H1 (cell line): ENCODE results near the gene ASAP2. TPM values are rescaled to one million over a fixed set of nuclear protein-coding genes. Genes with fewer than 3 reads are reported as not detected.

Experiments
- CTCF ChIA-PET: fragments of 300-600 bp; sonication (Branson Sonifier 250); formaldehyde crosslinking; loops from one replicate; lab custom pipeline; 2021; ENCODE audit not compliant: partially characterized antibody; lab: Charles Lee
- POLR2A ChIA-PET: fragments of 300-600 bp; sonication (Branson Sonifier 250); formaldehyde crosslinking; loops from one replicate; lab custom pipeline; 2021; ENCODE audit warnings: inconsistent platforms; ENCODE audit not compliant: partially characterized antibody; lab: Charles Lee
- DNase-seq, 2 experiments: peaks; one replicate each; pipeline versions ENCODE4 v3.0.0 to v3.0.0-alpha.2; 2010 to 2022; ENCODE audit warnings: low spot score in 2 of 2, low read depth in 1 of 2, mixed read lengths in 1 of 2
- FAIRE-seq: peaks from 2 replicates; lab custom pipeline; 2011; peaks lifted over from hg19 to GRCh38; lab: Jason Lieb, UNC
- H2AFZ ChIP-seq: 2 replicates; pipeline ENCODE4 v1.8.1; 2012; ENCODE audit warnings: low read length, inconsistent platforms
- H2AK5ac ChIP-seq: 2 replicates; pipeline ENCODE4 v1.6.1; 2013; ENCODE audit warnings: low read depth, low read length
- H2BK120ac ChIP-seq: replicated peaks from 2 replicates; pipeline ENCODE3; 2013; ENCODE audit warnings: low read depth, low read length, inconsistent platforms
- H2BK12ac ChIP-seq: 2 replicates; pipeline ENCODE4 v1.6.1; 2013; ENCODE audit warnings: low read depth, low read length
- H2BK15ac ChIP-seq: 2 replicates; pipeline ENCODE4 v1.6.1; 2013; ENCODE audit warnings: low read length
- H2BK20ac ChIP-seq: 2 replicates; pipeline ENCODE4 v1.6.1; 2013; ENCODE audit warnings: low read length
- H2BK5ac ChIP-seq: 2 replicates; pipeline ENCODE4 v1.6.1; 2013; ENCODE audit warnings: low read depth, low read length
- H3K14ac ChIP-seq: 2 replicates; pipeline ENCODE4 v1.6.1; 2013; ENCODE audit warnings: inconsistent platforms; ENCODE audit not compliant: insufficient read length
- H3K18ac ChIP-seq: 2 replicates; pipeline ENCODE4 v1.6.1; 2013; ENCODE audit warnings: low read length; ENCODE audit errors: extremely low read depth
- H3K23ac ChIP-seq: 2 replicates; pipeline ENCODE4 v1.6.1; 2013; ENCODE audit warnings: inconsistent platforms; ENCODE audit not compliant: insufficient read length
- H3K23me2 ChIP-seq: 2 replicates; pipeline ENCODE4 v1.6.1; 2013; ENCODE audit warnings: low read depth, low read length
- H3K27ac ChIP-seq: 2 replicates; pipeline ENCODE4 v1.6.1; 2011; ENCODE audit warnings: low read depth, low read length, inconsistent platforms
- H3K27me3 ChIP-seq, 4 experiments: replicated peaks in 1 of 4; 1 replicate in 1 of 4; 2 replicates in 3 of 4; pipeline versions ENCODE4 v1.6.1 to v1.8.1; 2011 to 2013; ENCODE audit warnings: low read length in 3 of 4, mild to moderate bottlenecking in 3 of 4, inconsistent platforms in 2 of 4, mixed read lengths in 2 of 4, moderate library complexity in 1 of 4; ENCODE audit not compliant: control insufficient read depth in 3 of 4, insufficient read depth in 3 of 4; ENCODE audit errors: extremely low read depth in 1 of 4
- H3K36me3 ChIP-seq, 4 experiments: 2 replicates each; pipeline versions ENCODE4 v1.6.1 to v1.8.1; 2011 to 2013; ENCODE audit warnings: mild to moderate bottlenecking in 4 of 4, low read length in 3 of 4, moderate library complexity in 2 of 4, control low read depth in 1 of 4, inconsistent platforms in 1 of 4; ENCODE audit not compliant: insufficient read depth in 4 of 4, control insufficient read depth in 2 of 4
- H3K4ac ChIP-seq: replicated peaks from 2 replicates; pipeline ENCODE3; 2013; ENCODE audit warnings: low read length, low read depth, mixed read lengths, inconsistent platforms; ENCODE audit not compliant: insufficient read length
- H3K4me1 ChIP-seq, 4 experiments: replicated peaks in 1 of 4; 1 replicate in 1 of 4; 2 replicates in 3 of 4; pipeline versions ENCODE4 v1.6.1 to v1.8.1; 2011 to 2013; ENCODE audit warnings: low read length in 3 of 4, inconsistent platforms in 2 of 4, mixed read lengths in 1 of 4; ENCODE audit not compliant: insufficient read depth in 4 of 4, control insufficient read depth in 3 of 4
- H3K4me2 ChIP-seq, 2 experiments: 2 replicates each; pipeline versions ENCODE4 v1.6.1 to v1.8.1; 2011 to 2013; ENCODE audit warnings: low read depth in 2 of 2, low read length in 2 of 2, control low read depth in 1 of 2, inconsistent platforms in 1 of 2, mild to moderate bottlenecking in 1 of 2; ENCODE audit not compliant: insufficient read depth in 1 of 2
- H3K4me3 ChIP-seq, 4 experiments: fragments of 200-600, 300-600 bp in 1 of 4; sonication (generic), shearing (Covaris generic), sonication (Bioruptor Twin) in 1 of 4; 2 replicates each; pipeline versions ENCODE4 v1.5.1 to v1.8.1; 2011 to 2016; ENCODE audit warnings: low read length in 4 of 4, low read depth in 3 of 4, control low read depth in 2 of 4, inconsistent platforms in 2 of 4, mild to moderate bottlenecking in 2 of 4, mixed read lengths in 1 of 4, moderate library complexity in 1 of 4; ENCODE audit not compliant: insufficient read depth in 2 of 4; ENCODE audit errors: extremely low read depth in 1 of 4
- H3K56ac ChIP-seq: replicated peaks from 2 replicates; pipeline ENCODE3; 2013; ENCODE audit warnings: low read depth, mild to moderate bottlenecking, mixed read lengths, low read length, inconsistent platforms; ENCODE audit not compliant: insufficient read length
- H3K79me1 ChIP-seq: 2 replicates; pipeline ENCODE4 v1.6.1; 2013; ENCODE audit warnings: low read depth, low read length, control low read depth
- H3K79me2 ChIP-seq, 2 experiments: 2 replicates each; pipeline versions ENCODE4 v1.6.1 to v1.8.1; 2012 to 2013; ENCODE audit warnings: low read length in 2 of 2, mild to moderate bottlenecking in 2 of 2, inconsistent platforms in 1 of 2; ENCODE audit not compliant: insufficient read depth in 2 of 2, control insufficient read depth in 1 of 2
- H3K9ac ChIP-seq, 4 experiments: replicated peaks in 1 of 4; 1 replicate in 1 of 4; 2 replicates in 3 of 4; pipeline versions ENCODE4 v1.6.1 to v1.8.1; 2011 to 2013; ENCODE audit warnings: low read depth in 3 of 4, low read length in 3 of 4, control low read depth in 2 of 4, mild to moderate bottlenecking in 2 of 4, moderate library complexity in 2 of 4, inconsistent platforms in 1 of 4; ENCODE audit errors: extremely low read depth in 1 of 4
- H3K9me3 ChIP-seq, 2 experiments: 2 replicates each; pipeline versions ENCODE4 v1.6.1 to v1.8.1; 2012 to 2013; ENCODE audit warnings: mild to moderate bottlenecking in 2 of 2, moderate library complexity in 2 of 2, control low read depth in 1 of 2, inconsistent platforms in 1 of 2, low read depth in 1 of 2, low read length in 1 of 2, mixed read lengths in 1 of 2; ENCODE audit not compliant: insufficient read depth in 2 of 2
- H4K20me1 ChIP-seq, 2 experiments: replicated peaks in 1 of 2; 2 replicates each; pipeline versions ENCODE3 to v1.8.1; 2011 to 2013; ENCODE audit warnings: inconsistent platforms in 2 of 2, low read length in 2 of 2, mild to moderate bottlenecking in 1 of 2; ENCODE audit not compliant: insufficient read depth in 2 of 2, control insufficient read depth in 1 of 2
- H4K5ac ChIP-seq: 2 replicates; pipeline ENCODE4 v1.6.1; 2013; ENCODE audit warnings: low read length, low read depth, mixed read lengths, inconsistent platforms; ENCODE audit not compliant: insufficient read length
- H4K8ac ChIP-seq: 2 replicates; pipeline ENCODE4 v1.8.0; 2013; ENCODE audit warnings: mild to moderate bottlenecking, moderate library complexity, low read length, inconsistent platforms; ENCODE audit not compliant: insufficient read depth; ENCODE audit errors: extremely low read depth
- H4K91ac ChIP-seq: replicated peaks from 2 replicates; pipeline ENCODE3; 2013; ENCODE audit warnings: low read length, mixed read lengths, inconsistent platforms; ENCODE audit not compliant: insufficient read length
- ASH2L ChIP-seq: fragments of 200-600, 300-600 bp; sonication (generic); IDR thresholded peaks from one replicate; pipeline ENCODE4 v1.7.1; 2017; ENCODE audit warnings: low read length
- E2F6 ChIP-seq: IDR thresholded peaks from 2 replicates; pipeline ENCODE4 v1.6.1; 2012; ENCODE audit warnings: inconsistent platforms
- KDM4A ChIP-seq: IDR thresholded peaks from one replicate; pipeline ENCODE4 v1.7.1; 2012; ENCODE audit warnings: low read depth, mild to moderate bottlenecking, moderate library complexity, low read length, inconsistent platforms; ENCODE audit not compliant: severe bottlenecking
- POU5F1 ChIP-seq: IDR thresholded peaks from 2 replicates; pipeline ENCODE4 v1.6.1; 2011; ENCODE audit warnings: low read depth, mild to moderate bottlenecking, low read length, moderate library complexity
- RAD21 ChIP-seq, 2 experiments: IDR thresholded peaks in 1 of 2; conservative IDR thresholded peaks in 1 of 2; 2 replicates each; pipeline ENCODE4 v1.6.1; 2011; ENCODE audit warnings: low read depth in 2 of 2, low read length in 2 of 2, improper control_type of control experiment in 1 of 2, inconsistent platforms in 1 of 2, mild to moderate bottlenecking in 1 of 2, moderate library complexity in 1 of 2
- RNF2 ChIP-seq: fragments of 200-900, 300-1000 bp; sonication (generic); IDR thresholded peaks from 2 replicates; pipeline ENCODE4 v1.7.1; 2016; ENCODE audit warnings: borderline replicate concordance, low read depth, mild to moderate bottlenecking, antibody characterized with exemption, low read length; ENCODE audit not compliant: poor library complexity, severe bottlenecking; ENCODE audit errors: missing control alignments
- SIX5 ChIP-seq: IDR thresholded peaks from 2 replicates; pipeline ENCODE4 v1.6.1; 2011; ENCODE audit warnings: mild to moderate bottlenecking, low read depth, low read length
- SP2 ChIP-seq: IDR thresholded peaks from 2 replicates; pipeline ENCODE4 v1.6.1; 2012; ENCODE audit warnings: mild to moderate bottlenecking, low read length, inconsistent platforms
- YY1 ChIP-seq: IDR thresholded peaks from 2 replicates; pipeline ENCODE4 v1.6.1; 2011; ENCODE audit warnings: low read depth, mild to moderate bottlenecking, low read length
- ZNF274 ChIP-seq: IDR thresholded peaks from 2 replicates; pipeline ENCODE4 v1.7.0; 2012; ENCODE audit warnings: low read length, borderline replicate concordance; ENCODE audit errors: extremely low read depth
- WGBS, 2 experiments: shearing (Covaris generic) in 1 of 2; methylation state at CpG; one replicate each; pipeline versions ENCODE4 v1.1.6 to v1.1.7; 2013 to 2015; ENCODE audit warnings: low lambda C conversion rate in 2 of 2, mixed read lengths in 2 of 2, inconsistent platforms in 1 of 2, low coverage in 1 of 2, missing lambda C conversion rate in 1 of 2; ENCODE audit not compliant: insufficient replicate concordance in 2 of 2, insufficient coverage in 1 of 2, insufficient read length in 1 of 2; ENCODE audit errors: extremely low coverage in 1 of 2, missing lambda C conversion rate in 1 of 2; 5-methylcytosine and 5-hydroxymethylcytosine counted together
- polyA plus RNA-seq, 7 experiments: library from polyadenylated mRNA; depleted of rRNA in 3 of 7; stranded (reverse) in 5 of 7; unstranded in 2 of 7; fragments of >200 nt in 5 of 7; fragments of 200-250 nt in 2 of 7; gene quantifications; 1 replicate in 5 of 7; 2 replicates in 1 of 7; 4 replicates in 1 of 7; pipeline versions ENCODE4 v1.2.1 to v1.2.3, GENCODE V29; 2011 to 2013; ENCODE audit warnings: missing spikeins in 2 of 7, mixed read lengths in 2 of 7
- total RNA-seq: library from RNA; stranded (reverse); fragmentation: NEBNext Ultra II Directional; extraction: Animal tissue kit (Norgen Biotek cat#: 25700); gene quantifications from 2 replicates; pipeline ENCODE4 v1.2.1, GENCODE V29; 2021
- TF ChIP-seq, protein P1 (sequence below): IDR thresholded peaks from 2 replicates; pipeline ENCODE4 v1.6.1; 2011; ENCODE audit warnings: low read depth, mild to moderate bottlenecking, low read length; ENCODE audit not compliant: insufficient read depth
- TF ChIP-seq, protein P2 (sequence below): IDR thresholded peaks from 2 replicates; pipeline ENCODE4 v1.6.1; 2012; ENCODE audit warnings: inconsistent platforms

ASAP2 gene
- total and polyA plus RNA-seq, 2 of the 8 experiments (the other 6 are each of a cell fraction or from before 2014, with no cell fraction given) = 10.2 to 18.7 TPM

- no peak overlapping the region for H3K14ac ChIP-seq
- no peaks in the 10 kb centered on the region; a peak in 1 of 8 replicates for H3K36me3 ChIP-seq
- WGBS, 2 experiments = 100% methylated on average over 4 of the region's 4 CpGs; no CpG with 5 or more reads in 1 of the 2 experiments
- H2BK15ac ChIP-seq = no peak overlapping the region
- no peak overlapping the region for H4K8ac ChIP-seq
- no peaks in the 10 kb centered on the region for H3K79me1 ChIP-seq
- H3K27me3 ChIP-seq = no peaks in the 10 kb centered on the region
- FAIRE-seq = no peak
- H3K79me2 ChIP-seq = no peaks in the 10 kb centered on the region; a peak in 1 of 4 replicates
- H2BK20ac ChIP-seq = no peak overlapping the region
- no peak overlapping the region for H2BK120ac ChIP-seq
- H4K5ac ChIP-seq = no peak overlapping the region
- H3K4me3 ChIP-seq = no peak overlapping the region
- peak overlapping the region in 1 of 4 experiments; percentile 8; a peak in 1 of 7 replicates for H3K9ac ChIP-seq
- no peak overlapping the region for H2AFZ ChIP-seq
- DNase-seq = no peak
- H2AK5ac ChIP-seq = no peak overlapping the region
- H3K4ac ChIP-seq = no peak overlapping the region
- no peaks in the 10 kb centered on the region for H3K23me2 ChIP-seq
- H3K27ac ChIP-seq = no peak overlapping the region
- no peaks in the 10 kb centered on the region; a peak in 1 of 7 replicates for H3K4me1 ChIP-seq
- peaks cover 0 to 2% of the 10 kb centered on the region in 2 experiments for H4K20me1 ChIP-seq
- ChIA-PET POLR2A (no interaction called here), CTCF (interaction anchor here (0.6 to 2.3 kb wide), 5 partner anchors 8 to 60 kb away, joined by 3 to 7 read pairs (median 3); no protein-coding TSS in a partner anchor)
- no peak overlapping the region for H3K56ac ChIP-seq
- H2BK5ac ChIP-seq = no peak overlapping the region
- H4K91ac ChIP-seq = no peak overlapping the region
- no peak overlapping the region for H2BK12ac ChIP-seq
- H3K18ac ChIP-seq = no peak overlapping the region
- H3K23ac ChIP-seq = no peak overlapping the region
- no peak overlapping the region for H3K4me2 ChIP-seq
- no peaks in the 10 kb centered on the region for H3K9me3 ChIP-seq
- TF ChIP-seq E2F6 (no peak), YY1 (no peak), RNF2 (no peak), RAD21 (IDR thresholded peaks at IDR 0.05 in 1 of 2, conservative IDR thresholded peaks at IDR 0.05 in 1 of 2; ENCODE audit: low read depth in 2 of 2, low read length in 2 of 2) (no peak), SIX5 (no peak), ZNF274 (no peak), ASH2L (no peak), SP2 (no peak), KDM4A (no peak), POU5F1 (no peak)
- TF ChIP-seq, protein P1, sequence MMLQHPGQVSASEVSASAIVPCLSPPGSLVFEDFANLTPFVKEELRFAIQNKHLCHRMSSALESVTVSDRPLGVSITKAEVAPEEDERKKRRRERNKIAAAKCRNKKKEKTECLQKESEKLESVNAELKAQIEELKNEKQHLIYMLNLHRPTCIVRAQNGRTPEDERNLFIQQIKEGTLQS = no peak
- TF ChIP-seq, protein P2, sequence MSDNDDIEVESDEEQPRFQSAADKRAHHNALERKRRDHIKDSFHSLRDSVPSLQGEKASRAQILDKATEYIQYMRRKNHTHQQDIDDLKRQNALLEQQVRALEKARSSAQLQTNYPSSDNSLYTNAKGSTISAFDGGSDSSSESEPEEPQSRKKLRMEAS = no peak
Measured at GRCh38 chr2:9296559-9296958, 89.9 kb downstream of the ASAP2 start.
